Trophoblast cell (in vitro differentiated cells and primary cell): Measurements from ENCODE around the gene MEN1.

Experiments
- DNase-seq, 2 donors: peaks; one replicate each; pipeline ENCODE4 v3.0.0-alpha.2; 2016
- H2AFZ ChIP-seq: 2 replicates; pipeline ENCODE4 v1.6.1; 2013; ENCODE audit warnings: low read length, moderate library complexity, mild to moderate bottlenecking; ENCODE audit not compliant: insufficient read depth, poor library complexity
- H2AK5ac ChIP-seq: 2 replicates; pipeline ENCODE4 v1.6.1; 2013; ENCODE audit warnings: mild to moderate bottlenecking, low read length
- H2BK120ac ChIP-seq: 2 replicates; pipeline ENCODE4 v1.6.1; 2013; ENCODE audit warnings: low read length, mild to moderate bottlenecking, moderate library complexity; ENCODE audit not compliant: insufficient read depth, poor library complexity
- H2BK12ac ChIP-seq: 2 replicates; pipeline ENCODE4 v1.6.1; 2013; ENCODE audit warnings: mild to moderate bottlenecking, low read length, moderate library complexity
- H2BK5ac ChIP-seq: 2 replicates; pipeline ENCODE4 v1.6.1; 2013; ENCODE audit warnings: low read length, low read depth, moderate library complexity, mild to moderate bottlenecking; ENCODE audit not compliant: poor library complexity
- H3K14ac ChIP-seq: 2 replicates; pipeline ENCODE4 v1.6.1; 2013; ENCODE audit warnings: mild to moderate bottlenecking, low read length
- H3K18ac ChIP-seq: 2 replicates; pipeline ENCODE4 v1.6.1; 2013; ENCODE audit warnings: mild to moderate bottlenecking, low read length
- H3K23ac ChIP-seq: 2 replicates; pipeline ENCODE4 v1.6.1; 2013; ENCODE audit warnings: low read length
- H3K27ac ChIP-seq: 2 replicates; pipeline ENCODE4 v1.5.1; 2013; ENCODE audit warnings: low read depth, mild to moderate bottlenecking, inconsistent platforms, low read length, moderate library complexity
- H3K27me3 ChIP-seq: 2 replicates; pipeline ENCODE4 v1.6.1; 2013; ENCODE audit warnings: inconsistent platforms, mild to moderate bottlenecking, low read length, moderate library complexity; ENCODE audit not compliant: insufficient read depth
- H3K36me3 ChIP-seq, 2 experiments: 1 replicate in 1 of 2; 2 replicates in 1 of 2; pipeline ENCODE4 v1.6.1; 2013; ENCODE audit warnings: low read length in 2 of 2, mild to moderate bottlenecking in 2 of 2, moderate library complexity in 1 of 2; ENCODE audit not compliant: insufficient read depth in 2 of 2, control insufficient read depth in 1 of 2
- H3K4ac ChIP-seq: 2 replicates; pipeline ENCODE4 v1.6.1; 2013; ENCODE audit warnings: low read depth, mild to moderate bottlenecking, low read length, moderate library complexity
- H3K4me1 ChIP-seq, 2 experiments: 1 replicate in 1 of 2; 2 replicates in 1 of 2; pipeline ENCODE4 v1.6.1; 2013; ENCODE audit warnings: low read length in 2 of 2, mild to moderate bottlenecking in 2 of 2, moderate library complexity in 1 of 2; ENCODE audit not compliant: insufficient read depth in 2 of 2, control insufficient read depth in 1 of 2
- H3K4me2 ChIP-seq: 2 replicates; pipeline ENCODE4 v1.6.1; 2013; ENCODE audit warnings: inconsistent platforms, mild to moderate bottlenecking, low read length, moderate library complexity
- H3K4me3 ChIP-seq: 2 replicates; pipeline ENCODE4 v1.5.1; 2013; ENCODE audit warnings: mild to moderate bottlenecking, low read depth, low read length, inconsistent platforms
- H3K79me1 ChIP-seq: one replicate; pipeline ENCODE4 v1.6.1; 2013; ENCODE audit warnings: low read length
- H3K79me2 ChIP-seq: 2 replicates; pipeline ENCODE4 v1.6.1; 2013; ENCODE audit warnings: low read length, mild to moderate bottlenecking; ENCODE audit not compliant: control insufficient read depth, insufficient read depth, poor library complexity
- H3K9ac ChIP-seq: 2 replicates; pipeline ENCODE4 v1.6.1; 2013; ENCODE audit warnings: mild to moderate bottlenecking, low read length
- H3K9me3 ChIP-seq: 2 replicates; pipeline ENCODE4 v1.6.1; 2013; ENCODE audit warnings: low read depth, mild to moderate bottlenecking, control low read depth, inconsistent platforms, low read length; ENCODE audit not compliant: insufficient read depth
- H4K12ac ChIP-seq: 2 replicates; pipeline ENCODE4 v1.6.1; 2013; ENCODE audit warnings: low read depth, mild to moderate bottlenecking, low read length, moderate library complexity
- H4K8ac ChIP-seq: 2 replicates; pipeline ENCODE4 v1.6.1; 2013; ENCODE audit warnings: low read depth, mild to moderate bottlenecking, low read length, moderate library complexity
- H4K91ac ChIP-seq: one replicate; pipeline ENCODE4 v1.6.1; 2013; ENCODE audit warnings: low read depth, mild to moderate bottlenecking, low read length, moderate library complexity
- WGBS: extraction: QIAGEN DNeasy Blood & Tissue Kit; methylation state at CpG from one replicate; pipeline ENCODE4 v1.1.7; 2013; ENCODE audit warnings: missing lambda C conversion rate; ENCODE audit not compliant: insufficient read length, insufficient coverage; ENCODE audit errors: extremely low coverage; 5-methylcytosine and 5-hydroxymethylcytosine counted together

The MEN1 gene

DNA sequence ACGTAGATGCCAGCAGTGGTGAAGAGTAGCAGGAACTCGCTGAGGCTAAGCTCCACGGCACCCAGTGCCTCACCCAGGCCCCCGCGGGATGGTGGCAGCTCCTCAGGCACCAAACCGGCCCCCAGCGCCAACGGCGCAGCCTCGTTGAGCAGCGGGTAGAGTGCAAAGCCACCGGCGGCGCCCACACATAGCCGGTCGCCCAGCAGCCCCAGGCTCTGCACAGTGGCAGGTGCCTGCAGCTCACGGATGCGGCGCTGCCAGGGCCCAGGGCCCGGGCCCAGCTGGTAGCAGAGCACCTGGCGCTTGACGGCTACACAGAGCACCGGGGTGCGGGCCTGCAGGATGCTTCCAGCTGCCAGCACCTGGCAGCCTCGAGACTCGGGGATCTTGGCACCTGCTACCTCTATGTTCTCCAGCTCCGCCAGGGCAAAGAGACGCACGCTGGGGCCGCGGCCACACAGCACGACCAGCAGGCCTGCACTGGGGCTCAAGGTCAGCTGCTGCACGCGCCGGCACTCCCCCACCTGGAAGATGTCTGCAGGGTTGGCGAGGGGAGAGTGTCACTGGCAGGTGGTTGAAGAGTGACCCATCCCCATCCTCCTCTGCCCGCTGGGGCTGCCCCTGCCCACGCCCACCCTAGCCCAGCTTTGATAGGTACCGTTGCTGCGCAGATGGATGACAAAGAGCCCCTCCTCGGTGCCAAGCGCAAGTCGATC is 19.3 kb upstream of the MEN1 start:
- no peak overlapping the region for H2AK5ac ChIP-seq
- WGBS, result no CpG with 5 or more reads among the region's 43 CpGs

DNA sequence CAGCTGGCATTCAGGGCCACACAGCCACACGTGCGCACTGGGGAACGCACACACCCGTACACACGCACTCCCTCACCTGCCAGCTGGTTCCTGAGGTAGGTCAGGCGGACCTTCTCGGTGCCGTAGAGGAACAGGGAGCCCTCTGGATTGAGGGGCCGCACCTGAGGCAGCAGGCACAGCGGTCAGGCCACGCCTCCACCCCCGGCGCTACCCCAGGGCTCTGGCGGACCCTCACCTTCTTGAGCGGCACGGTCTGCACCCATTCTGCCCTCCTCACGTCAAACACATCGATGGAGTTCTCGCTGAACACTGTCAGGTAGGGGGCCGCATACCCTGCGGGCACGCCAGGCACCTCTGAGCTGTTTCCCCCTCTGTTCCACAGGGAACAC is 17.1 kb upstream of the MEN1 start:
- no peak overlapping the region for H4K8ac ChIP-seq
- H2BK5ac ChIP-seq, result no peak overlapping the region
- H3K79me2 ChIP-seq, result no peaks in the 10 kb centered on the region
- no peak for DNase-seq
- H3K18ac ChIP-seq, result no peak overlapping the region
- H3K14ac ChIP-seq, result no peak overlapping the region
- no peak overlapping the region for H3K9ac ChIP-seq
- no peak overlapping the region for H4K12ac ChIP-seq
- H3K27me3 ChIP-seq, result no peaks in the 10 kb centered on the region
- H3K27ac ChIP-seq, result no peak overlapping the region
- no peak overlapping the region for H3K23ac ChIP-seq
- no peak overlapping the region for H2AFZ ChIP-seq
- no peak overlapping the region for H3K4me2 ChIP-seq
- H3K4me1 ChIP-seq, result no peaks in the 10 kb centered on the region
- WGBS, result no CpG with 5 or more reads among the region's 22 CpGs
- H3K36me3 ChIP-seq, result peaks cover 76 to 85% of the 10 kb centered on the region in 2 experiments
- no peak overlapping the region for H3K4ac ChIP-seq
- no peak overlapping the region for H4K91ac ChIP-seq
- no peak overlapping the region for H2AK5ac ChIP-seq
- no peaks in the 10 kb centered on the region for H3K79me1 ChIP-seq
- H2BK12ac ChIP-seq, result no peak overlapping the region
- H3K4me3 ChIP-seq, result no peak overlapping the region
- H3K9me3 ChIP-seq, result peaks cover 4% of the 10 kb centered on the region
- H2BK120ac ChIP-seq, result no peak overlapping the region

More for the DNA sequence above, 19.3 kb upstream of the MEN1 start:
- Histone ChIP-seq H3K9me3 (peaks cover 4% of the 10 kb centered on the region), H3K27ac (no peak overlapping the region), H3K36me3 (peaks cover 93 to 97% of the 10 kb centered on the region in 2 experiments), H3K9ac (no peak overlapping the region), H3K79me1 (no peaks in the 10 kb centered on the region), H3K23ac (no peak overlapping the region), H2BK120ac (no peak overlapping the region), H3K18ac (no peak overlapping the region), H2BK12ac (no peak overlapping the region), H3K14ac (no peak overlapping the region), H3K4me3 (no peak overlapping the region), H2BK5ac (no peak overlapping the region), H4K91ac (no peak overlapping the region), H4K12ac (no peak overlapping the region), H3K4me1 (no peaks in the 10 kb centered on the region), H3K27me3 (no peaks in the 10 kb centered on the region), H4K8ac (no peak overlapping the region), H2AFZ (no peak overlapping the region), H3K4me2 (no peak overlapping the region), H3K4ac (no peak overlapping the region), H3K79me2 (no peaks in the 10 kb centered on the region)
- no peak for DNase-seq

DNA sequence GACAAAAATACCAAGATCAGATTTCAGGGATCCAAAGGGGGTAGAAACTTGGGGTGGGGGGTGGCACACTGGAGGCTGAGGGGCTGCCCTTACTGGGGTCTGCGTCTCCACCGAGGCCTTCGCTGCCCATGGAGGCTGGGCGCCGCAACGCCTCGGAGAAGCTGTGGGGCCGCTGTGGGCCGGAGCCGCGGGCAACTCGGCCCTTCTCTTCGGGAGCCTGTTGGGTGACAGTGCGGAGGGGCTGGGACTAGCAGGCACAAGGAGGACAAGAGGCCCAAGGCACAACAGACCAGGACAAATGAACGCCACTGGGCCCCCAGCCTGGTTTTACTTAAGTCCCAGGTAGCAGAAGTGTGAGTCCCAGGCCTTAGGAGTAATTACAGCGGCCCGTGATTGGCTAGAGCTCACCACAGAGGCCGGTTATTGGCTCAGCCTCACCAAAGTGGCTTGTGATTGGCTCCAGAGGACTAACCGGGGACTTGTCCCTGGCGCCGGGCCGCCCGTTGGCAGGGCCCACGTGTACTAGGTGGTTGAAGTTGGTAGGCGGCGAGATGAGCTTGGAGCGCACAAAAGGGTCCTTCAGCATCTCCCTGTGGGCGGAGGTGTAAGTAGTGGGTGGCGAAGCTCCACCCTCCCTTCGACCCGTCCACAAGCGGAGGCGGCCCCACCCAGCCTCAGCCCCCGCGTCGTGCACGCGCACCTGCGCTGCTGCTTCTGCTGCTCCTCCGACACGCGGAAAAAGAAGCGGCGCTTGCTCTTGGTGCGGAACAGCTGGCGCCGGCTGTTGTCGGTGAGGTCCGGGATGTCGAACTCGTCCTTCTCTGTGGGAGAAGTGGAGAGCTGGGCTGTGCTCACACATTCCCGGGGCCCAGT is 16.5 kb upstream of the MEN1 start:
- H3K4me2 ChIP-seq, result no peak overlapping the region
- H4K91ac ChIP-seq, result no peak overlapping the region
- no peak overlapping the region for H3K14ac ChIP-seq
- no peak for DNase-seq
- H2BK5ac ChIP-seq, result no peak overlapping the region
- H3K9ac ChIP-seq, result no peak overlapping the region
- H3K4me3 ChIP-seq, result no peak overlapping the region
- no peak overlapping the region for H2BK12ac ChIP-seq
- H3K23ac ChIP-seq, result no peak overlapping the region
- no peak overlapping the region for H4K12ac ChIP-seq
- peaks cover 70 to 79% of the 10 kb centered on the region in 2 experiments for H3K36me3 ChIP-seq
- no peak overlapping the region for H2BK120ac ChIP-seq
- peaks cover 4% of the 10 kb centered on the region for H3K9me3 ChIP-seq
- H3K27me3 ChIP-seq, result no peaks in the 10 kb centered on the region
- H3K4me1 ChIP-seq, result no peaks in the 10 kb centered on the region
- no peak overlapping the region for H3K4ac ChIP-seq
- H3K79me1 ChIP-seq, result no peaks in the 10 kb centered on the region
- no peak overlapping the region for H4K8ac ChIP-seq
- no peak overlapping the region for H2AFZ ChIP-seq
- H3K79me2 ChIP-seq, result no peaks in the 10 kb centered on the region
- no peak overlapping the region for H3K27ac ChIP-seq
- H2AK5ac ChIP-seq, result no peak overlapping the region
- no peak overlapping the region for H3K18ac ChIP-seq
- no CpG with 5 or more reads among the region's 52 CpGs for WGBS

DNA sequence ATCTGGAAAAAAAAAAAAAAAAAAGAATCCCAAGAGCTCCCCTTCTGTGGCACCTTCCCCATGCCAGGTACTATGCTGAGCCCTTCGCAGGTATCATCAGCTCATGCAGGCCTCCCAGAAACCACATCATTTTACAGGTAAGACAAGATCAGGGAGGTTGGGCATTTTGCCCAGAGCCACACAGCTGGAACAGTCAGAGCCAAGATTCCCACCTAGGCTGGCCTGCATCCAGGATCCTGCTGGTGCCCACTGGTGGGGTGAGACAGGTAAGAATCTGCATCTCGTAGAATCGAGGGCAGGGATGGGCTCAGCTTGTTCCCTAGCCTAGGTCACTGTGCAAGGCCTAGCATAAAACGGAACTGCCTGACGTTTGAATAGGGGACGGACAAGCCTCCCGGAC is 15.7 kb upstream of the MEN1 start:
- no peaks in the 10 kb centered on the region for H3K79me1 ChIP-seq
- no peak overlapping the region for H3K9ac ChIP-seq
- H3K79me2 ChIP-seq, result no peaks in the 10 kb centered on the region
- H2BK5ac ChIP-seq, result no peak overlapping the region
- H3K4me1 ChIP-seq, result no peaks in the 10 kb centered on the region
- no peaks in the 10 kb centered on the region for H3K27me3 ChIP-seq
- no peak overlapping the region for H3K14ac ChIP-seq
- peaks cover 63 to 71% of the 10 kb centered on the region in 2 experiments for H3K36me3 ChIP-seq
- H4K12ac ChIP-seq, result no peak overlapping the region
- peaks cover 6% of the 10 kb centered on the region for H3K9me3 ChIP-seq
- H3K4me3 ChIP-seq, result no peak overlapping the region
- no peak overlapping the region for H3K4ac ChIP-seq
- no peak overlapping the region for H4K8ac ChIP-seq
- WGBS, result no CpG with 5 or more reads among the region's 7 CpGs
- no peak for DNase-seq
- H3K18ac ChIP-seq, result no peak overlapping the region
- no peak overlapping the region for H2BK12ac ChIP-seq
- H3K23ac ChIP-seq, result no peak overlapping the region
- H4K91ac ChIP-seq, result no peak overlapping the region
- H2AFZ ChIP-seq, result no peak overlapping the region
- H2BK120ac ChIP-seq, result no peak overlapping the region
- no peak overlapping the region for H3K4me2 ChIP-seq
- no peak overlapping the region for H3K27ac ChIP-seq
- H2AK5ac ChIP-seq, result no peak overlapping the region
